ENCODE data around the gene GFOD1. TPM values are rescaled to one million over a fixed set of nuclear protein-coding genes. Genes with fewer than 3 reads are reported as not detected.

Gene GFOD1
- total and polyA plus RNA-seq, 4 donors, result 9.4 to 30.6 (median 17.6) TPM

Other genes with a start within 250 kb of the GFOD1 start
- gene TBC1D7, start 159.1 kb downstream of the GFOD1 start, total RNA-seq, result 10 to 100 TPM; 26.2 to 28.5 TPM
- 10 to 100 TPM; 34.1 to 41.5 TPM for gene TBC1D7, start 159.1 kb downstream of the GFOD1 start, polyA plus RNA-seq (ENCODE audit: insufficient read length in 2 of 2)
- gene SIRT5, start 87.0 kb upstream of the GFOD1 start, total RNA-seq, result 10 to 100 TPM; 13.7 to 17.3 TPM
- gene SIRT5, start 87.0 kb upstream of the GFOD1 start, polyA plus RNA-seq (ENCODE audit: insufficient read length in 2 of 2), result 10 to 100 TPM; 12.4 to 15.2 TPM
- gene NOL7, start 127.7 kb upstream of the GFOD1 start, total RNA-seq, result 10 to 100 TPM; 52.4 to 65.1 TPM
- gene NOL7, start 127.7 kb upstream of the GFOD1 start, polyA plus RNA-seq (ENCODE audit: insufficient read length in 2 of 2), result 10 to 100 TPM; 90.1 to 92.6 TPM
- gene RANBP9, start 224.2 kb upstream of the GFOD1 start, total RNA-seq, result 10 to 100 TPM; 34.8 to 59.2 TPM
- gene RANBP9, start 224.2 kb upstream of the GFOD1 start, polyA plus RNA-seq (ENCODE audit: insufficient read length in 2 of 2), result 10 to 100 TPM; 53.1 to 59.8 TPM